Activated effector memory CD4-positive, alpha-beta T cell treated with anti-CD3 and anti-CD28 coated beads, Interleukin-2, amount 50 U/mL, for 16 hours (primary cell): Measurements from ENCODE around the gene ASPHD2.
"Not testable (repeated sequence)": the region's sequence is repeated elsewhere in the genome, so short reads cannot be mapped to it uniquely, and the experiment has no call there.

Source experiments
- DNase-seq: peaks from one replicate; pipeline ENCODE4 v3.0.0-alpha.2; 2020

Gene ASPHD2

DNA sequence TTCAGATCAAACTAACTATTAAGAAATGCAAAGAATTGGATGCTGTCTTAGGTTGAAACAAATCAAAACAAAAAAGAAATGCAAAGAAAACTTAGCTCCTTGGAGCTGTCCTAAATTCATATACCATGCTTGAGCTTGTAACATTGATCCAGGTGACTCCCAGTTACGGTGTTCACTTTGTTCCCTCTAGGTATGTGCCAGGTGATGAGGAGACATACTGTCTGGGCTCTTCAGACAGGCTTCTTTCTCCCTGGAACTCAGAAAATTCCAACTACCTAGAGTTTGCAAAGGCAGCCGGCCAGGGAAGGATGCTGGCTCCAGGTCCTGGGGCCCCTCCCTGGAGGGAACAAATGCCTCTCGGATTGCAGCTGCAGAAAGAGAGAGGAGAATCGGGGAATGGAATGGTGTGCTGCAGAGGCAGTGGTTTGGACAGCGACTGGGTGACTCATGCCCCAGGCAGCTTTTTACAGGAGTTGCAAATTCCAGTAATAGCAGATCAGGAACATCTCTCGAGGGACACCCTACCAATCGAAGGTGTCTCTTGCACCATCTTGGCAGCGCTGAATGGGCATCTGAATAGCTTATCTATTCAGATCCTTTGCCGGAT, 12.3 kb upstream of the ASPHD2 start:
- no peak for DNase-seq

DNA sequence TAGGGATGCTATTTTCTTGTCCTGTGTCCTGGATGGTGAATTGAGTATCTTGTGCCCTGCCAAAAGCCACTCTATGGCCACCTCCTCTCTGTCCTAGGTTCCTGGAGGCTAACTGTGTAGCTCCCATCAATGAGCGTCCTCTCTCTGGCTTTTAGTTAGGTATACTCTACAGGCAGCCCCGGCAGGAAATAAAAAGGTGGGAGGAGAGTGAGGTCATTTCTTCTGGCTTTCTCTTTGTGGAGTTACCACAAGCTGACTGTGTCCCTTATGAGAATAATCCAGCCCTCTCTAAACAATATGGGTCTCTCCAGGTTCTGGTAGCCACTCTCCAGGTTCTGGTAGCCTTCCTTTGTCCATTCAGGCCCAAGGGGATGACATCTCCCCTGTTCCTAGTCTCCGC, 11.7 kb upstream of the ASPHD2 start:
- DNase-seq = no peak

DNA sequence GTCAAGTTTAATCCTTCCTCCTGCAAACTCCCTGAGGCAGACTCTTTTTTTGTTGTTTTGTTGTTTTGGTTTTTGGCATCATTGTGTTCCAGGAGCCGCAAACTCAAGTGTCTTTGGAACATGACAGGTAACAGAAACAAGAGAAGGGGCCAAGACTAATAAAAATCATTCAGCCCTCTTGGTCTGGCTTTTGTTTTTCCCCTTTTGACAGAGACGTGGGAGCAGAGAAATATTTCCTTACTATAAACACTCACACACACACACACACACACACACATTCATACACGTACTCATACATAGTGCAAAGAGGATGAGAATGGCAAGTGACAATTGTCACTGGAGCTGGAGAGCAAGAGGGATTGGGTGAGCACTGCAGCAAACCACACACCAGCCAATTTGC, 10.4 kb upstream of the ASPHD2 start:
- no peak for DNase-seq

DNA sequence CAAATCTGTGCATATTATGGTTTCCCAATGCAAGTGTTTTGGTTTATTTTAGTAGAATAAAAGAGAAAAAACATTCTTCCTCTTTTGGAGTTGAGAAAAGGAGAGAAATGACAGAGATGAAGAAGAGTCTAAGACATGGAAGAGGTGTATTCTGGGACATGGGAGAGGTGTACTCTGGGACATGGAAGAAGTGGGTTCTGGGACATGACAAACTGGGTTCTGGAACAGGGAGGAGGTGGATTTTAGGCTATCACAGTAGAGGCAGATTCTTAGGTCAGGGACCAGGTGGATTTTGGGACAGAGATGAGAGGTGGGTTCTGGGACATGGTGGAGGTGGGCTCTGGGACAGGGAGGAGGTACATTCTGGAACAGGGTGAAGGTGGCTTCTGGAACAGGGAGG, 2.1 kb upstream of the ASPHD2 start:
- DNase-seq = no peak

DNA sequence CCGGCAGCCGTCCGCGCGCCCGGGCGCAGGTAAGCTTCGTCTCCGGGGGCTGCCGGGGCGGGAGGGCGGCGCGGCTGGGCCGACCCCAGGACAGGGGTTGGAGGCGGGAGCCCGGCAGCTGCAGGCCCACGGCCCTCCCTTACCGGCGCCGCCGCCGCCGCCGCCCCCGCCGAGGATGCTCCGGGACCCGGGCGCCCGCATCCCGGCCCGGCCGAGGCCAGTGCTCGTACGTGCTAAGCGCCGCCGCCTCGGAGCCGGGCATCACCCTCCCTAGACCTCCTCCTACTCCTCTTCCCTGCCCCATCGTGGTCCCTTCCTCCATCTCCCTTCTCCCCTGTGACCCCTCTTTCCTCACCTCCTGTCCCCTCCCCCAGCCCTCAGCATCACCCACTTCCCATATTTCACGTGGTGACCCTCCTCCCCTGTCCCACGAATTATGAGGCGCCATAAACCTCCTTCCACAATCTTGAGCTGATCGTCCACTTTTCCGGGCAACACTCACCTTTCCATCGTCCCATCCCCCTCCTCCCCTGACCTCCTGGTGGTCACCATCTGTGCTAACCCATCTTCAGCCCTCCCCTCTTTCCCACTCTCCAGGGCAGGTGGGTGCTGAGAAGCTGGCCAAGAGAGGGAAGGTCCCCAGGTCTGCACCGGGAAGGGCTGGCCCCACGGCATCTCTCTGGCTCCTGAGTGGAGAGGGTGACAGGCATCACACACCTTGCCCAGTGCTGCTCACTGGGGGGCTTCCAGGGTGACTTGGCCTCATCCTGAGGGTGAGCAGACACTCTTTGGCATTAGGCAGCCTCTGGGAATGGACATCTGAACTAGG, 612 bp downstream of the ASPHD2 start:
- peak; percentile 68 for DNase-seq

DNA sequence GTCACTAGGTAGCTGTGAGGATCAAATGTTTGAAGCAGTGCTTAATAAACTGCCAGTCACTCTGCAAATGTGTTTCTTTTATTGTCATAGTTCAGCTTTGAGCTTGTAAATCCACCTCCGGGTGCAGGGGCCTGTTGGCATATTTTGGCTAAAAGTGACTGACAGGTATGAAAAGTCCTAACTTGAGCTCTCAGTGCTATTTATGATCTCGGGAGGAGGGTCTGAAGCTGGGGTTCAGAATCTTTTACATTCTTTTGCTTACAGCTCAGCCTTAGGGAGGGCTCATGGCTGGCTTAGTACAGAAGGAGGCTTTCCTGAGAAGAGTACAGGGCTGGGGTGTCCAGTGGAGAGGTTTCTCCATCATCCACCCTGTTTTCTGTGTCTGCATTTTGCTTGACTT, 1.5 kb downstream of the ASPHD2 start:
- DNase-seq = no peak

DNA sequence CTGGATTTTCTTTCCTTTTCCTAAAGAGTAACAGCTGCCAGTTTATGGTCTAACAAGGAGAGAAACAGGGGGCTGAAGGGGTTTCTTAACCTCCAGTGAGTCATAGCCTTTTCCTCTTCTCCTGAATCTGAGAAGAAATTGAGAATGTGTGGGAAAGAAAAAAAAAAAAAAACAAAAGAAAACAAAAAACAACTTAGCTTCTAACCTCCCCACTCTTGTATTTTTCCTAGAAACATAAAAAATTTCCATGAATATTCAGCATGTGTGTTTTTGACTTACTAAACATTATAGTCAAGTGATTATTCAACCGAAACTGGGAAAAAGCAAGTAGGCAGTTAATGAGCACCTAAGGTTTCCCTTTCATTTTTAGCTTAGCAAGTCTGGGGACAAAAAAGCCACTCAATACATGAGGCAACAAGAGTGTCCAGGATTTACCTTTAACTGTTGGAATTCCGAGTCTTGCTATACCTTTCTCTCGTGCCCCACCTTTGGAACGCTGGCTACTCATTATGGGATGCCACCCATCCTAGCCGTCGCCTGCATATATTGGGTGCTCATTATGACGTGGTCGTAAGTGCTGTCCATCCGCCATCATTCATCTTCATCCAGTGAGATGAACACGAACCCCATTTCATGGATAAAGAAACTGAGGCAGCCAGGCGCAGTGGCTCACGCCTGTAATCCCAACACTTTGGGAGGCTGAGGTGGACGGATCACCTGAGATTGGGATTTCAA, 2.4 kb downstream of the ASPHD2 start:
- DNase-seq = no peak

DNA sequence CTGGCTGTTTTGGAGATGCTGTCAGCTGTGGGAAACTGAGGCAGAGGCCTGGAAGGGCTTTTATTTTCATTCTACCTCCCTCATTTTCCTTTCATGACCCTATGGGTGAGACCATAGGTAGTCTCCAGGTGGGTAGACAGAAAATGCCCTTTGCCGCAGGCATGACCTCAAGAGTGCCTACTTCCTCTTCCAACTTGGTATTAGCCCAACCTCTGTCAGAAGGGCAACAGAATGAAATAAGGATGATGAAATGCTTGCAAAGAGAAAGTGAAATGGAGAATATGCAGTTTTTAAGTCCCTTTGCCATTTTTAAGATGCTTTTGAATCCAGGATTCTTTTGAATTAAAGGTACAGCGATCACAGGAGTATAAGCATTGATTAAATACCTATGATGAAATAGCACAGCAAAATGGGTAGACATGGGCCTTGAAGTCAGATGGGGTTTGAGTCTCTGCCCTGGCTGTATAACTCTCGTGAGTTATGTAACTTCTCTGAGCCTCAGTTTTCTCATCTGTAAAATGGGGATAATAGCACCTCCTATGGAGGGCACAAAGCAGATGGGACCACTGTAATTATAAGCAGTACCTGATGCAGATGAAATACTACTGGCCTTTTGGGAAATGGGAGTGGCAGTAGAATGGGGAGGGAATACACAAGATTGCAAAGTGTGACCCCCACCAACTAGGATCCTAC, 3.7 kb downstream of the ASPHD2 start:
- no peak for DNase-seq

DNA sequence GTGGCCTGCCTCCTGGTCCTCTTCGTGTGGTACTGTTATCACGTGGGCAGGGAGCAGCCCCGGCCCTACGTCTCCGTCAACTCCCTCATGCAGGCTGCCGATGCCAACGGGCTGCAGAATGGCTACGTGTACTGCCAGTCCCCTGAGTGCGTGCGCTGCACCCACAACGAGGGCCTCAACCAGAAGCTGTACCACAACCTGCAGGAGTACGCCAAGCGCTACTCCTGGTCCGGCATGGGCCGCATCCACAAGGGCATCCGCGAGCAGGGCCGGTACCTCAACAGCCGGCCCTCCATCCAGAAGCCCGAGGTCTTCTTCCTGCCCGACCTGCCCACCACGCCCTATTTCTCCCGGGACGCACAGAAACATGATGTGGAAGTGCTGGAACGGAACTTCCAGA, 4.7 kb downstream of the ASPHD2 start:
- DNase-seq = no peak

DNA sequence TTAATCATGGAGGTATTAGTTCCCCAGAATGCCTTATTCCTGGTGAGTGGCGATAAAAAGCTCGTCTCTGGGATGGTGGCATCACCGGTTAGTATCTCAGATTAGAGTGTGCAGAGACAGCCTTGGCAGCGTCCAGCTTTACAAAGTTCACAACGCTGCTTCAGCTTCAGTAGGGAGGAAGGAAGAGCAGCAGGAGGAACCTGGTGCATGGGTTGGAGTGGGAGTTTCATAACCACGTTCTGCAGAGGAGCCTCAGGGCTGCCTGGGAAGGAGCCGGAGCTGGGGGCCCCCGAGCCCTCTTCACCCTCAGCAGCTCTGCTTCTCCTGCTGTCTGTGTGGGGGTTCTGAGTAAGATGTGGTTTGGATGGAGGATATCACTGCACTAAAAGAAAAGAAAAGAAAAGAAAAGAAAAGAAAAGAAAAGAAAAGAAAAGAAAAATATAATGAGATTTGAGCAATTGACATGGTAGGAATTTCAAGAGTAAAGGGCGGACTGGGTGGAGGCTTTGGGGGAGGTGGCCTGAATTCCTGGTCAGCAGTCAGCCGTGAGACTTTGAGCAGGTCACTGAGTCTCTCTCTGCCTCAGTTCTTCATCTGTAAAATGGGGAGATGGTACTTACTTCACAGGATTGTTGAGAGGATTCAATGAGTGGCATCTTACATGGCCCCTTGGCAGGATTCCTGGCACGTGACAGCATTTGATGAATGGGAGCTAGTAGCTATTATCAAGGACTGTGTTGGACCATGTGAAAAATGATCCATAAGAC, 6.5 kb downstream of the ASPHD2 start:
- no peak for DNase-seq

DNA sequence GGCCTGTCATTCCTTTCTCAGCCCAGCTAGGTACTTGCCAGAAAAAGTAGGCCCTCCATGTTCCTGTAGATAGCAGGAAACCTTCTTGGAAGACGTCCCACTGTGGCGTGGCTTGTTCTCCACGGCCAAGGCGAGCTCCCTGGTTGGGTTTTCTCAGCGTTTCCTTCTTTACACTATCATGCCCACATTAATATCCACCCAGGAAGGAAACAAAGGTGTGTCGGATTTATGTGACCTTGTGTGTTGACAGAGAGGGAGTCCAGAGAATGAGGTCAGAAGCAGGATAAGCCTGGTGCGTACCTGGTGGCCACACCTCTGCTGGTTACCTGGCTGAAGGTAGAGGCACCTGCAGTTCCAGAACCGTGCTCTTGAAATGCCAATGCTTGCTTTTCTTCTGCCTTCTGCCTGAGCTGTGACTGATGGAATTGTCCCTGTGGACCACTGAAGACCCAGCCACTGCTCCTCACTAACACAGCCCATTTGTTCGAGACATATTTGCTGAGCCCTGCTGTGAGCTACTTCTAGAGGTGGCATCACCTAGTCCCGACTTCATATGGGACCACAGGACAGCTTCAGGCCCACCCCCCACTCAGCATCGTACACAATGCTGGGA, 7.9 kb downstream of the ASPHD2 start:
- DNase-seq = no peak

DNA sequence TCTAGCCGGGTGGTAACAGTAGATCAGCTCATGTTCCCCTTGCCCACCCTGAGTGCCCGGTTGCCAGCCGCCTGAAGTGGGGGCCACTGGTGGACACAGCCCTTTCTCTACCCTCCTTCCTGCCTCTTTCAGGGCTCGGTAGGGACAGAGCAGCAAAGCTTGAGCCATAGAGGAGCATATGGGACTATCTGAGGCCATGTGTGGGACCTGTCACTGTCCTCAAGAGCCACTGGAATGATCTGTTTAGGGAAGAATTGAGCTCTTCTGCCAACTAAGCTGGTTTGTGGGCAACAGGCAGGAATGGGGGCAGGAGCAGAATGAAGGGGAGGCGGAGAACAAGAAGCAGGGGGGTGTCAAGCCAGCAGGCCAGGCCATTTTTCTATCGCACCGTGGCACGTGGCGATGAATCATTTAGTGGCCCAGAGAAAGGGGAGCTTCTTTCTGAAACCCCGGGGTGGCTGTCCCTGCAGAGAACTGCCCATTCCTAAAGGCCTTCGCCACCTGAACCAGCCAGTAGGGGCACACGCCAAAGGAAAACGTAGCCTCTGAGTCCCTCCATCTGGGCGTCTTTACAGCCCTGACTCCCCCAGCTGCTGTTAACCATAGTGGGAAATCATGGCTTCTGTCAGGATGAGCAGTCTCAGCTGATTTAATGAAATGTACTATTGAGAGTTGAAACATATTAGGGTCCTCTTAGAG, 8.8 kb downstream of the ASPHD2 start:
- DNase-seq = no peak

DNA sequence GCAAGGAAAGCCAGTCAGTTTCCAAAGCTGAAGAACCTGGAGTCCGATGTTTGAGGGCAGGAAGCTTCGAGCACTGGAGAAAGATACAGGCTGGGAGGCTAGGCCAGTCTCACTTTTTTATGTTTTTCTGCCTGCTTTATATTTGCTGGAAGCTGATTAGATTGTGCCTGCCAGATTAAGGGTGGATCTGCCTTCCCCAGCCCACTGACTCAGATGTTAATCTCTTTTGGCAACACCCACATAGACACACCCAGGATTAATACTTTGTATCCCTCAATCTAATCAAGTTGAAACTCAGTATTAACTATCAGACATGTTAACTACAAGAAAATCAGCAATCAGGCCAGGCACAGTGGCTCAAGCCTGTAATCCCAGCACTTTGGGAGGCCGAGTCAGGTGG, 9.7 kb downstream of the ASPHD2 start:
- not testable (repeated sequence) for DNase-seq

DNA sequence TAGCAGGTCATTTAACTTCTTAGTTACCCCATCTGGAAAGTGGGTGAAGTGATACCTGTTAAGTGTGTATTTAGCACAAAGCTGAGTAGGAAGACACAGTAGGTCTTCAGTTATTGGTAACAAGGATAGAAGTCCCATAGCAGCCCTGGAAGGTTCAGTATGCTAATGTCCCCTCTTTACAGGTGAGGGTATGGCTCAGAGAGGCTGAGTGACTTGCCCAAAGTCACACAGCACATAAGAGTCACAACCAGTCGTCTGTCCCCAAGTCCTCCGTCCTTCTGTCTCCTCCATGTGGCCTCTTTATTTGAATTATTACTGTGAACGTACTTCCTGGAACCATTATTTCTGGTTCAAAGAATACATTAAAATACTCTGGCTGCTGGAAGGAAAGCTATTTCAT, 10.5 kb downstream of the ASPHD2 start:
- no peak for DNase-seq

DNA sequence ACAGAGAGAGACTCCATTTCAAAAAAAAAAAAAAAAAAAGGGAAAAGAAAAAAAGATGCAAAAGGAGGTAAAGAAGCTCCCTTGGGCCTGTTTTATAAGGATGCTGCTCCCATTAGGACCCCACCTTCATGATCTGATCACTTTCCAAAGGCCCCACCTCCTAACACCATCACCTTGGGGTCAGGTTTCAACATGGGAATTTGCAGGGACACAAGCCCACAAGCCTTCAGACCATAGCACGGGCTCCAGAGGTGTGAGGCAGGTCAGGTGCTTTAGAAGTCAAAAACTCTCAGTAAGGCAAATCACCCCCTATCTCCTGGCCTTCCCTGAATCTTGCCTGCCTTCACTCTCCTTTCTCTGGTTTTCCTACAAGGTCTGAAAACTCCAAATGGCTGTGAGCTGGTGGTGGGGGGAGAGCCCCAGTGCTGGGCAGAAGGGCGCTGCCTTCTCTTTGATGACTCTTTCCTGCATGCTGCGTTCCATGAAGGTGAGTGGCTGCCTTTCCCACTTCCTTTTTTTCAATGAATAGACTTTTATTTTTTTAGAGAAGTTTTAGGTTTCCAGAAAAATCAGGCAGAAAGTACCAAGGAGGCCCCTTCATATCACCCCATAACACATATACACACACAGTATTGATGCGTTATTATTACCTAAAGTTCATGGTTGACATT, 13.2 kb downstream of the ASPHD2 start:
- DNase-seq = no peak

DNA sequence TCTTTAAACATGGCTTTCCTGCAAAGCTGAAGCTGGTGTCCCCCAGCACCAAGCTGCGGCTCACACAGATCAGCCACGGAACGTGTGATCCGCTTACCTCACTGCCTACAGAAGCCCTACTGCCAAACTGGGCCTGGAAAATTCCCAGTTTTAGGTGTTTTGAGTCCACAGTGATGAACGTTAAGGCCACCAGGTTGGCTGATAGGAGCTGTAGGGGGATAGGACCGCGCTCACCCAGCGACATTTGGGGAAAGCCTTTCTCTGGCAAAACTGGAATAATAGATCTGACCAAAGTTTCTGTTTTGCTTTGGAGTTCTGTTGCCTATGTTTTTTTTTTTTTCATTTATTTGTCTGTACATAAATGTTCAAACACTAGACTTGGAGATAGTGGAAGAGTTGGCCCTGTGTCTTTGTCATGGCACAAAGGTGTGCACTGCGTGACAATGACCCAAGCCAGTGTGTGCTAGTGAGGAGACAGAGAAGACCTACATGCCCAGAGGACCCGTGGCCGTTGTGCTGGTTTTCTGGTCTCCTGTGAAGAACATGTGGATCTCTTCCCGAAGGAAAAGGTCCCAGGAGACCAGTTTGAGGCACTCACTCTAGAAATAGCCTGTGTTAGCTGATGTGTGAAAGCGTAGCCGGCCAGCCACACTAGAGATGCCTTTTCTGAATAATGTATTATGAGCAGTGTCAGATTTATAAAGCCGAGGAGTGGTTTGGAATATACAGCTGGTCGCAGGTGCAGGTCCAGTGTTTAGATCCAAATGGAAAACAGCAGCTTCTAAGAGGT, 15.0 kb downstream of the ASPHD2 start:
- no peak for DNase-seq

DNA sequence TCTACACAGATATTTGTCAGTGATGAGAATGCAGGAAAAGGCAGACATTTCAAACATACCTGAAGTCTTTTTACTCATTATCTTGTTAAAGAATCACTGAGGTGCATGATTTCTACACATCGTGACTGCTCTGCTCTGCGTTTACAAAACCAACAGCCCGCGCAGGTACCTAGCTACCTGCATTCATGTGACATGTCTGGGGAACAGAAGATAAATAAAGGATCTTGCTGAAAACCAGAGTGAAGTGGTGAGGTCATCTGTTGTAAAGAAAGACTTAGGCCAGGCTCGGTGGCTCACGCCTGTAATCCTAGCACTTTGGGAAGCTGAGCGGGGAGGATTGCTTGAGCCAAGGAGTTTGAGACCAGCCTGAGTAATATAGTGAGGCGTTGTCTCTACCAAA, 15.7 kb downstream of the ASPHD2 start:
- no peak for DNase-seq

DNA sequence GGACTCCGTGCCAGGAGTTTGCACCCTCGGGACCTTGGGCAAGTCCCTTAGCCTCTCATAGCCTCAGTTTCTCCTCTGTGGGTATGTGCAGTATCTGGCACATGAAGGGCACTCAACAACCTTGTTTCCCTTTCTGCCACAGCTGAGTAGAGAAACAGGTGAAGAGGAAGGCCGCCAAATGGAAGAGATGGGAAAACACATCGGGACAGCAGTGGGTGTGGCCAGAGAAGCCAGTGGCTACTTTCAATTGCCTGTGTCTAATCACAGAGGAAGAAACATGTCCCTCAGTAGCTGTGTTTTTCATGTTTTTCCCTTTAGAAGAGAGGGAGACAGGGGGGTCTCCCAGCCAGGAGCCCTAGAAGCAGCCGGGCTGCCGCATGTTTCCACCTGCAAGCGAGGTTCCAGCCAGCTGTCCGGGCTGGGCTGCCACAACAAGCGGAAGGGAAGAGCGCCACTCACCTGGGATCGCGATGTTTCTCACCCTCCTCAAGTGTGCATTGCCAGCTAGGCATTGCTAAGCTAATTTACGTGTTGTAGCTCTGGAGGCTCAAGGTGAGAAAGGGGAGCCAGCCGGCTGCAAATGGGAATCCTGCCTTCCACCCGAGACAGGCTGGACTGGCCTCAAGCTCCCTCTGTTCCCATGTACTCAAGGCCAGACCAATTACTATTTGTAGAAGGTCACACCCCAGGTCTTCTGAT, 16.7 kb downstream of the ASPHD2 start:
- DNase-seq = no peak

DNA sequence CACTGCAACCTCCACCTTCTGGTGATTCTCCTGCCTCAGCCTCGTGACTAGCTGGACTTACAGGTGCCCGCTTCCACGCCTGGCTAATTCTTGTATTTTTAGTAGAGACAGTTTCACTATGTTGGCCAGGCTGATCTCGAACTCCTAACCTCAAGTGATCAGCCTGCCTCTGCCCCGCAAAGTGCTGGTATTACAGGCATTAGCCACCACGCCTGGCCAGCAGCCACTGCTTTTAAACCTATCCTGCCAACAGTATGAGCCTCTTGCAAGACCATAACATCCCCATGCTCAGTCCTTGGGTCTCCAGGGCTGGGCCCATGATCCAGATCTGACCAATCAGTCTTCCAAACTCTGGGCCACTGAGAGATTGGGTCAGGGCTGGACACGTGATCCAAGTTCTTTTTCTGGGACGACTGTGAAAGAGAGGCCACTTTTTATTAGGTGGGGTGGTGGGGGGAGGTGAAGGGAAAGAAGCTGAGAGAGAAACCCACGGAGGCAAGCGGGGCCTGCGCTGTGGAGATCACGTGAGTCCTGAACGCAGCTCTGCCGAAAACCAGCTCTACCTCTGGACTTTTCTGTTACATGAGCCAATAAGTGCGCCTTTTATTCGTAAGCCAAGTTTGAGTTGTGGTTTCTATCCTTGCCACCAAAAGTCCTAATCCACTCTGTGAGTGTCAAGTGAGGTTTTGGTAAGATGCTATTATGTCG, 17.9 kb downstream of the ASPHD2 start:
- no peak for DNase-seq
